Keratinocyte (primary cell): ENCODE data around the gene OGDH.

ENCODE experiments used
- EZH2 ChIP-seq: IDR thresholded peaks from one replicate; pipeline ENCODE4 v1.6.1; 2012; ENCODE audit warnings: inconsistent platforms, mild to moderate bottlenecking, low read length, moderate library complexity
- TF ChIP-seq, protein P1 (sequence below), 3 experiments: IDR thresholded peaks in 1 of 3; conservative IDR thresholded peaks in 1 of 3; optimal IDR thresholded peaks in 1 of 3; 2 replicates in 2 of 3; 3 replicates in 1 of 3; pipeline versions ENCODE3 to v1.5.1; 2011; ENCODE audit warnings: low read length in 3 of 3, mild to moderate bottlenecking in 3 of 3, moderate library complexity in 2 of 3, control low read depth in 1 of 3, inconsistent platforms in 1 of 3; ENCODE audit not compliant: insufficient read depth in 2 of 3; ENCODE audit errors: extremely low read depth in 1 of 3

DNA sequence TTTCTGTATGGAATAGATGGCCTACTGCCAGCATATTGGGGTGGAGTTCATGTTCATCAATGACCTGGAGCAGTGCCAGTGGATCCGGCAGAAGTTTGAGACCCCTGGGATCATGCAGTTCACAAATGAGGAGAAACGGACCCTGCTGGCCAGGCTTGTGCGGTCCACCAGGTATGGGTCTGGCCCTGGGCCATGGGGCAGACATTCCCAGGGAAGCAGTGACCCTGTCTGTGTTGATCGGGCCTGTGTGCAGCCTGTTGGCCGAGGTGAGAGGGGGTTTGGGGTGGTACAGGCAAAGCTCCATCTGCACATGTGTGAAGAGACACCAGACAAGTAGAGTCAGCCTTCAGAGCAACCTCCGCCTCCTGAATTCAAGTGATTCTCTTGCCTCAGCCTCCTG lies 67.3 kb downstream of the OGDH start:
- TF ChIP-seq, protein P1, sequence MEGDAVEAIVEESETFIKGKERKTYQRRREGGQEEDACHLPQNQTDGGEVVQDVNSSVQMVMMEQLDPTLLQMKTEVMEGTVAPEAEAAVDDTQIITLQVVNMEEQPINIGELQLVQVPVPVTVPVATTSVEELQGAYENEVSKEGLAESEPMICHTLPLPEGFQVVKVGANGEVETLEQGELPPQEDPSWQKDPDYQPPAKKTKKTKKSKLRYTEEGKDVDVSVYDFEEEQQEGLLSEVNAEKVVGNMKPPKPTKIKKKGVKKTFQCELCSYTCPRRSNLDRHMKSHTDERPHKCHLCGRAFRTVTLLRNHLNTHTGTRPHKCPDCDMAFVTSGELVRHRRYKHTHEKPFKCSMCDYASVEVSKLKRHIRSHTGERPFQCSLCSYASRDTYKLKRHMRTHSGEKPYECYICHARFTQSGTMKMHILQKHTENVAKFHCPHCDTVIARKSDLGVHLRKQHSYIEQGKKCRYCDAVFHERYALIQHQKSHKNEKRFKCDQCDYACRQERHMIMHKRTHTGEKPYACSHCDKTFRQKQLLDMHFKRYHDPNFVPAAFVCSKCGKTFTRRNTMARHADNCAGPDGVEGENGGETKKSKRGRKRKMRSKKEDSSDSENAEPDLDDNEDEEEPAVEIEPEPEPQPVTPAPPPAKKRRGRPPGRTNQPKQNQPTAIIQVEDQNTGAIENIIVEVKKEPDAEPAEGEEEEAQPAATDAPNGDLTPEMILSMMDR (optimal IDR thresholded peaks at IDR 0.05 in 1 of 3, IDR thresholded peaks at IDR 0.05 in 1 of 3, conservative IDR thresholded peaks at IDR 0.05 in 1 of 3; ENCODE audit: extremely low read depth in 1 of 3, insufficient read depth in 2 of 3, low read length in 3 of 3) = no peak
- no peak for TF ChIP-seq EZH2
